Left renal cortex interstitium (tissue), 4 donors: ENCODE results near the gene FOXF2. TPM values are rescaled to one million over a fixed set of nuclear protein-coding genes. Genes with fewer than 3 reads are reported as not detected.

Experiments
- DNase-seq, 4 donors: peaks; one replicate each; pipeline ENCODE4 v3.0.0-alpha.2; 2013; ENCODE audit warnings: low read depth in 4 of 4, low spot score in 2 of 4, missing footprints in 1 of 4
- polyA plus RNA-seq, 4 donors: library from polyadenylated mRNA; unstranded; fragments of 120-200 nt; gene quantifications; one replicate each; pipeline ENCODE4 v1.2.1, GENCODE V29; 2013; ENCODE audit not compliant: insufficient read length in 4 of 4

The FOXF2 gene
- polyA plus RNA-seq, 4 donors: 0.16 to 0.25 (median 0.22) TPM

- DNase-seq: no peak
These were observed 49.1 kb downstream of the FOXF2 start for GRCh38 chr6:1438471-1438881.

- no peak for DNase-seq
These were observed 50.0 kb downstream of the FOXF2 start for GRCh38 chr6:1439349-1439748.

GRCh38 chr6:1442929-1443328 is 53.6 kb downstream of the FOXF2 start:
- no peak for DNase-seq

Other genes with a start within 250 kb of the FOXF2 start
- gene FOXQ1, start 77.5 kb upstream of the FOXF2 start, polyA plus RNA-seq: 10 to 100 TPM in 3 of 4 donors, 1 to 10 TPM in 1; 9.5 to 14.3 (median 11.3) TPM
- 10 to 100 TPM; 79.4 to 94.2 (median 84.5) TPM for gene FOXC1, start 220.3 kb downstream of the FOXF2 start, polyA plus RNA-seq